ENCODE measurements around the gene ARHGAP19.

DNA sequence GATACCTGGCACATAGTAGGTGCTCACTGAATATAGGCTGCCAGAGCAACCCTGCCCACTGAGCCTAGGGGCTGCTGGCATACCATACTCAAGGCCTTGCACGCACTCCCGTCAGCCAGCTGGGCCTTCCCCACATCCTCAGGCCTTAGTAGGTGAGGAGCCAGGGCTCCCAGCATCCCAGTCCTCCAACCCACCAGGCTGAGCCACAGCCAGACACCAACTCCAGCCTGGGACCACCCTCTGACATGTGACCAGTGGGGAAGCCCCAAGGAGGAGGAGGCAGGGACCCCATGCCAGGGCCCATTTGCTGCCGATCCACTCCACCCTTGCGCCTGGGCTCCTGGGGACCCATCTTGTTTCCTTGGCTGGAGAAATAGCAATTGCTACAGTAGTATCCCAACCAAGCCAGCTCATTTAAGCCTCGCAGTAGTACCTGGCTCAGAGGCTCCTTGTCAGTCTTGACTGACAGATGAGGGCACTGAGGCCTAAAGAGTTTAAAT is 118.1 kb downstream of the ARHGAP19 start:
- TF ChIP-seq, protein P1, sequence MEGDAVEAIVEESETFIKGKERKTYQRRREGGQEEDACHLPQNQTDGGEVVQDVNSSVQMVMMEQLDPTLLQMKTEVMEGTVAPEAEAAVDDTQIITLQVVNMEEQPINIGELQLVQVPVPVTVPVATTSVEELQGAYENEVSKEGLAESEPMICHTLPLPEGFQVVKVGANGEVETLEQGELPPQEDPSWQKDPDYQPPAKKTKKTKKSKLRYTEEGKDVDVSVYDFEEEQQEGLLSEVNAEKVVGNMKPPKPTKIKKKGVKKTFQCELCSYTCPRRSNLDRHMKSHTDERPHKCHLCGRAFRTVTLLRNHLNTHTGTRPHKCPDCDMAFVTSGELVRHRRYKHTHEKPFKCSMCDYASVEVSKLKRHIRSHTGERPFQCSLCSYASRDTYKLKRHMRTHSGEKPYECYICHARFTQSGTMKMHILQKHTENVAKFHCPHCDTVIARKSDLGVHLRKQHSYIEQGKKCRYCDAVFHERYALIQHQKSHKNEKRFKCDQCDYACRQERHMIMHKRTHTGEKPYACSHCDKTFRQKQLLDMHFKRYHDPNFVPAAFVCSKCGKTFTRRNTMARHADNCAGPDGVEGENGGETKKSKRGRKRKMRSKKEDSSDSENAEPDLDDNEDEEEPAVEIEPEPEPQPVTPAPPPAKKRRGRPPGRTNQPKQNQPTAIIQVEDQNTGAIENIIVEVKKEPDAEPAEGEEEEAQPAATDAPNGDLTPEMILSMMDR (IDR thresholded peaks at IDR 0.05) = no peak
- no peak for TF ChIP-seq ZFX (IDR thresholded peaks at IDR 0.05; ENCODE audit: borderline replicate concordance)
